ENCODE data around the gene TP53INP2. TPM values are rescaled to one million over a fixed set of nuclear protein-coding genes. Genes with fewer than 3 reads are reported as not detected.

Gene TP53INP2
- total and polyA plus RNA-seq, 9 of the 15 experiments (the other 6 are each of a cell fraction or from before 2014, with no cell fraction given) = 0.43 to 5.0 (median 1.3) TPM

DNA sequence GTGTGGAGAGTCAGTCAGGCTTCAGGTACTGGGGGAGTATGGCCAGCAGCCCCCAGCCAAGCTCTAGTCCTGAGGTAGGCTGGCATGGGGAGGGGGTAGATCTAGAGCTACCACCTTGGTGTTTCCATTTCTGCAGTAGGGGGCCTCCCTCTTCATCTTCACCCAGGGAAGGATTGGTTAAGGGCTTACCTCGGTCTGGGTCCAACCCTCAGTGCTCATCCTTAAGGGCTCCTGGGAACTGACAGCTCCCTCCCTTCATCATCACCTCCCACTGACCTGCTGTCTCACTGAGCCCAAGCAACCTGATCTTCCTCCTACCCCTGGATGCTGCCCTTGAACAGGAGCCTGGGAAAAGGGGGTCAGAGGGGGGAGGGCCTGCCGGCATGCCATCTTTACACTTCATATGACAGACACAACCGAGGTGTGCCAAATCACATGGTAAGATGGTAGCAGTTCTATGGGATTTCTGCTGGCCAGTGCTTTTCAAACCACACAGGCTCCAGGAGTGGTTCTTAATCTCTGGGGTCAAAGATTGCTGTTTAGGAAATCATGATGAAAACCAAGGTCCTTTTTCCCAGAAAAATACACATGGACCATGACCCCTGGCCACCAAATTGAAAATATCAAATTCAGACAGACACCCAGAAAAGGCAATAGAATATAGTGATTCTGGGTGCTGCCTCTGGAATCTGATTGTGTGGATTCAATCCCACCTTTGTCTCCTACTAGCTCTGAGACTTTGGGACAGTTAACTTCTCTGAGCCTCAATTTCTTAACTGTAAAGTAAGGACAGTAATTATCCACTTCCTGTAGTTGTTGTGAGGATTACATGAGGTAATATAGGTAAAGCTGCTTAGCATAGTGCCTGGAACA lies 3.0 kb downstream of the TP53INP2 start:
- no peaks in the 10 kb centered on the region for H3K27me3 ChIP-seq (ENCODE audit: control insufficient read depth in 2 of 2, insufficient read depth in 2 of 2, low read length in 2 of 2)
- no peak overlapping the region for H3K4me2 ChIP-seq (ENCODE audit: insufficient read depth, low read length)
- no peaks in the 10 kb centered on the region for H3K9me1 ChIP-seq (ENCODE audit: control insufficient read depth, insufficient read depth, low read length)
- ChIA-PET CTCF (ENCODE audit: low intra/inter-chr PET ratio) (no interaction called here), POLR2A (interaction anchor here (0.6 to 2.0 kb wide), 5 partner anchors 14 to 334 kb away, joined by 3 to 7 read pairs (median 4); partner anchors contain the start of genes DYNLRB1 and NCOA6)
- no peak overlapping the region for H3K9ac ChIP-seq (ENCODE audit: insufficient read depth in 1 of 2, low read depth in 2 of 2, low read length in 2 of 2)
- intact Hi-C loops (cut with micrococcal nuclease) (loop anchor here (5.0 kb wide), 1 partner anchor 515 kb away; no protein-coding TSS in a partner anchor), in situ Hi-C loops (cut with MboI) (loop anchor here (10.0 kb wide), 2 partner anchors 172 to 392 kb away; no protein-coding TSS in a partner anchor)
- H3K27ac ChIP-seq (ENCODE audit: extremely low read depth, low read depth, low read length) = no peak overlapping the region
- H3K79me2 ChIP-seq (ENCODE audit: control insufficient read depth, insufficient read depth, low read length) = no peaks in the 10 kb centered on the region
- peaks cover 18 to 38% of the 10 kb centered on the region in 2 experiments for H3K4me1 ChIP-seq (replicated peaks in 1 of 2; ENCODE audit: control insufficient read depth in 2 of 2, insufficient read depth in 2 of 2, low read length in 2 of 2)
- BruUV-seq (replicated peaks) = no TSS peak
- H3K9me3 ChIP-seq (replicated peaks; ENCODE audit: control insufficient read depth, insufficient read depth, low read depth, low read length) = no peaks in the 10 kb centered on the region
- ATAC-seq = no peak
- no peak overlapping the region for H2AFZ ChIP-seq (ENCODE audit: low read depth, low read length)
- DNase-seq (ENCODE audit: extremely low read depth in 1 of 4, low spot score in 3 of 4) = no peak
- no peaks in the 10 kb centered on the region; the same call in 2 of the 3 replicates for H3K36me3 ChIP-seq (ENCODE audit: control insufficient read depth, insufficient read depth, low read length)
- no peak for FAIRE-seq
- H4K20me1 ChIP-seq (replicated peaks; ENCODE audit: control insufficient read depth, insufficient read depth, low read length) = no peaks in the 10 kb centered on the region
- no peak overlapping the region for H3K4me3 ChIP-seq
- 67% methylated on average over 1 of the region's 3 CpGs for WGBS (ENCODE audit: insufficient coverage, low coverage, missing lambda C conversion rate)
- no peak for TF ChIP-seq BRF1 (IDR thresholded peaks at IDR 0.05; ENCODE audit: borderline replicate concordance, extremely low read depth, insufficient read length)
- TF ChIP-seq, protein P1, sequence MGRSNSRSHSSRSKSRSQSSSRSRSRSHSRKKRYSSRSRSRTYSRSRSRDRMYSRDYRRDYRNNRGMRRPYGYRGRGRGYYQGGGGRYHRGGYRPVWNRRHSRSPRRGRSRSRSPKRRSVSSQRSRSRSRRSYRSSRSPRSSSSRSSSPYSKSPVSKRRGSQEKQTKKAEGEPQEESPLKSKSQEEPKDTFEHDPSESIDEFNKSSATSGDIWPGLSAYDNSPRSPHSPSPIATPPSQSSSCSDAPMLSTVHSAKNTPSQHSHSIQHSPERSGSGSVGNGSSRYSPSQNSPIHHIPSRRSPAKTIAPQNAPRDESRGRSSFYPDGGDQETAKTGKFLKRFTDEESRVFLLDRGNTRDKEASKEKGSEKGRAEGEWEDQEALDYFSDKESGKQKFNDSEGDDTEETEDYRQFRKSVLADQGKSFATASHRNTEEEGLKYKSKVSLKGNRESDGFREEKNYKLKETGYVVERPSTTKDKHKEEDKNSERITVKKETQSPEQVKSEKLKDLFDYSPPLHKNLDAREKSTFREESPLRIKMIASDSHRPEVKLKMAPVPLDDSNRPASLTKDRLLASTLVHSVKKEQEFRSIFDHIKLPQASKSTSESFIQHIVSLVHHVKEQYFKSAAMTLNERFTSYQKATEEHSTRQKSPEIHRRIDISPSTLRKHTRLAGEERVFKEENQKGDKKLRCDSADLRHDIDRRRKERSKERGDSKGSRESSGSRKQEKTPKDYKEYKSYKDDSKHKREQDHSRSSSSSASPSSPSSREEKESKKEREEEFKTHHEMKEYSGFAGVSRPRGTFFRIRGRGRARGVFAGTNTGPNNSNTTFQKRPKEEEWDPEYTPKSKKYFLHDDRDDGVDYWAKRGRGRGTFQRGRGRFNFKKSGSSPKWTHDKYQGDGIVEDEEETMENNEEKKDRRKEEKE (IDR thresholded peaks at IDR 0.05; ENCODE audit: borderline replicate concordance in 1 of 2, control insufficient read depth in 1 of 2, low read depth in 2 of 2, low read length in 1 of 2) = no peak
- TF ChIP-seq TAF7 (tag; IDR thresholded peaks at IDR 0.05) = no peak
- TF ChIP-seq NCOA2 (IDR thresholded peaks at IDR 0.05; ENCODE audit: partially characterized antibody in 2 of 2) = no peak
- TF ChIP-seq FUS (optimal IDR thresholded peaks at IDR 0.05; ENCODE audit: low read depth, low read length) = no peak
- no peak for TF ChIP-seq PCBP2 (IDR thresholded peaks at IDR 0.05; ENCODE audit: low read depth, low read length, poor library complexity, severe bottlenecking)
- TF ChIP-seq ZNF57 (CRISPR knock-in tag; IDR thresholded peaks at IDR 0.05) = no peak
- no peak for TF ChIP-seq L3MBTL2 (IDR thresholded peaks at IDR 0.05)
- TF ChIP-seq, protein P2, sequence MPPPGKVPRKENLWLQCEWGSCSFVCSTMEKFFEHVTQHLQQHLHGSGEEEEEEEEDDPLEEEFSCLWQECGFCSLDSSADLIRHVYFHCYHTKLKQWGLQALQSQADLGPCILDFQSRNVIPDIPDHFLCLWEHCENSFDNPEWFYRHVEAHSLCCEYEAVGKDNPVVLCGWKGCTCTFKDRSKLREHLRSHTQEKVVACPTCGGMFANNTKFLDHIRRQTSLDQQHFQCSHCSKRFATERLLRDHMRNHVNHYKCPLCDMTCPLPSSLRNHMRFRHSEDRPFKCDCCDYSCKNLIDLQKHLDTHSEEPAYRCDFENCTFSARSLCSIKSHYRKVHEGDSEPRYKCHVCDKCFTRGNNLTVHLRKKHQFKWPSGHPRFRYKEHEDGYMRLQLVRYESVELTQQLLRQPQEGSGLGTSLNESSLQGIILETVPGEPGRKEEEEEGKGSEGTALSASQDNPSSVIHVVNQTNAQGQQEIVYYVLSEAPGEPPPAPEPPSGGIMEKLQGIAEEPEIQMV (tag; conservative IDR thresholded peaks at IDR 0.05; ENCODE audit: low read depth) = no peak
- no peak for TF ChIP-seq CCNT2 (IDR thresholded peaks at IDR 0.05; ENCODE audit: borderline replicate concordance, extremely low read depth, insufficient read length, low read depth, low read length)
- no peak for TF ChIP-seq PHF21A (IDR thresholded peaks at IDR 0.05; ENCODE audit: borderline replicate concordance, low read depth)
- no peak for TF ChIP-seq HOMEZ (CRISPR knock-in tag; IDR thresholded peaks at IDR 0.05)
- no peak for TF ChIP-seq ZNF311 (CRISPR knock-in tag; IDR thresholded peaks at IDR 0.05)
